ENCODE results near the gene MAGI2. TPM values are rescaled to one million over a fixed set of nuclear protein-coding genes. Genes with fewer than 3 reads are reported as not detected.

Gene MAGI2
- total RNA-seq, 1 experiment from 2014 or later, result 0.52 TPM

DNA sequence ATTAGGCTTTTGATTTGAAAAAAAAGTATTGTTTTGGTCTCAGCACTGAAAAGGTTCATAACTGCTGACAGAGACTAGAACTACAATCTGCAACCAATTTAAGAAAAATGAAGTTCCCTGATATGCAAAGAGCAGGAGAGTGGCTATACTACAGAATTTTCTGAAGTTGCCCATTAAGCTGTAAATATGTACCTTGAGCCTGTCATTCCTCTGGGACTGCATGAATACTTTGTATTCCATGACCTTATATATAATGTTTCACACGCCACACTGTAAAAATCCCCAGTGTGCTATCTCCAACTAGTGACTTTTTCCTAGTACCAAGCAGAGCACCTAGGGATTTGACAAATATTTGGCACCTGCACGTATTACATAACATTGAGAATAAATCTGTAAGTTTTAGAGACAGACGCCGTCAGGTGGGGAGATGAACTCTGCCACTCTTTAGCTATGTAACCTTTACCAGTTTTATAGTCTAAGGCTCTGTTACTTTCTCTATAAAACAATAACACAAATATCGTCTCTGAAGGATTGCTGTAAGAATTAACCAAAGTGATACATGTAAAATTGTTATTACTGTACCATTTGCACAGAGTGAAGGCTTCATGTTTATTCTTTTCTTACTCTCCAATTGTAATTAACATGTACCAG is 235.4 kb downstream of the MAGI2 start:
- H3K27me3 Mint-ChIP-seq (ENCODE audit: unreplicated experiment), result no peaks in the 10 kb centered on the region
- no peak for DNase-seq
- H3K4me1 Mint-ChIP-seq (ENCODE audit: low read depth, unreplicated experiment), result no peaks in the 10 kb centered on the region
- H3K4me3 Mint-ChIP-seq (ENCODE audit: low read depth, unreplicated experiment), result no peak overlapping the region
- BruUV-seq (replicated peaks), result no TSS peak
- intact Hi-C loops (cut with micrococcal nuclease; ENCODE audit: unreplicated experiment), result no loop called here
- TF ChIP-seq, protein P1, sequence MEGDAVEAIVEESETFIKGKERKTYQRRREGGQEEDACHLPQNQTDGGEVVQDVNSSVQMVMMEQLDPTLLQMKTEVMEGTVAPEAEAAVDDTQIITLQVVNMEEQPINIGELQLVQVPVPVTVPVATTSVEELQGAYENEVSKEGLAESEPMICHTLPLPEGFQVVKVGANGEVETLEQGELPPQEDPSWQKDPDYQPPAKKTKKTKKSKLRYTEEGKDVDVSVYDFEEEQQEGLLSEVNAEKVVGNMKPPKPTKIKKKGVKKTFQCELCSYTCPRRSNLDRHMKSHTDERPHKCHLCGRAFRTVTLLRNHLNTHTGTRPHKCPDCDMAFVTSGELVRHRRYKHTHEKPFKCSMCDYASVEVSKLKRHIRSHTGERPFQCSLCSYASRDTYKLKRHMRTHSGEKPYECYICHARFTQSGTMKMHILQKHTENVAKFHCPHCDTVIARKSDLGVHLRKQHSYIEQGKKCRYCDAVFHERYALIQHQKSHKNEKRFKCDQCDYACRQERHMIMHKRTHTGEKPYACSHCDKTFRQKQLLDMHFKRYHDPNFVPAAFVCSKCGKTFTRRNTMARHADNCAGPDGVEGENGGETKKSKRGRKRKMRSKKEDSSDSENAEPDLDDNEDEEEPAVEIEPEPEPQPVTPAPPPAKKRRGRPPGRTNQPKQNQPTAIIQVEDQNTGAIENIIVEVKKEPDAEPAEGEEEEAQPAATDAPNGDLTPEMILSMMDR (IDR thresholded peaks at IDR 0.05; ENCODE audit: unreplicated experiment), result no peak
- H3K36me3 Mint-ChIP-seq (ENCODE audit: insufficient read depth, unreplicated experiment), result no peaks in the 10 kb centered on the region
- H3K27ac Mint-ChIP-seq (ENCODE audit: unreplicated experiment), result no peak overlapping the region
- CTCF ChIA-PET, result interaction anchor here (0.6 to 1.4 kb wide), 2 partner anchors 9 to 251 kb away, joined by 3 to 6 read pairs; no protein-coding TSS in a partner anchor
- H3K9me3 Mint-ChIP-seq (ENCODE audit: low read depth, unreplicated experiment), result no peaks in the 10 kb centered on the region

DNA sequence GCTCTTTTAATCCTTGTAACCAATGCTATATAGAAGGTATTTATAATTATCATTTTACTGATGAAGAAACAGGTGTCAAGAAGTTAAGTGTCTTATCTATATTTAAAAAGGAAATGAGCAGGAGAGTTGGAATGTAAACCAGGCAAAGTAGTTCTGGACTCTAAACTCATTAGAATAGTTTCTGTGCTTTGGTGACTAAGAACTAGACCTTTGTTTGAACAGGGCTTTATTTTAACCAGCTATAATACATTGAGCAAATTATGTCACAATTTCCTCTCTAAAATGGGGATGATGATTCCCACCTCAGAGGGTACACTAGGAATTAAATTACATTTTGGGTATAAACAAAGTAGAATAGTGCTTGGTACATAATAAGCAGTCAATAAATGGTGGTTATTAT is 236.0 kb downstream of the MAGI2 start:
- CTCF ChIA-PET, result interaction anchor here (0.6 to 1.4 kb wide), 2 partner anchors 10 to 251 kb away, joined by 3 to 6 read pairs; no protein-coding TSS in a partner anchor
- TF ChIP-seq, protein P1 (IDR thresholded peaks at IDR 0.05; ENCODE audit: unreplicated experiment), result no peak
- intact Hi-C loops (cut with micrococcal nuclease; ENCODE audit: unreplicated experiment), result no loop called here

DNA sequence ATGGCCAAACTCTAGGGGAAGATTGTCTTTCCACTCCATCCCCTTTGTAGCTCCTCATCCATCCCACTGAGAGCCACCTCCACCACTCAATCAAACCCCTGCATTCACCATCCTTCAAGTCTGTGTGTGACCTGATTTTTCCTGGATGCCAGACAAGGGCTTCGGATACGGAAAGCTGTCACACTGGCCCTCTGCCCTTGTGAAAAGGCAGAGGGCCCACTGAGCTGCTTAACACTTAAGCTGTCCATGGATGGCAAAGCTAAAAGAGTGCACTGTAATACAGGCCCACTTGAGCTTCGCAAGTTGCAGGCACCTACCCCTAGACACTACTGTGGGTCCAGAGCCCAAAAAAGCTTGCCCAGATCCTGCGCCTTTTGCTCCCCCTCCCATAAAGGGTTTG is 237.2 kb downstream of the MAGI2 start:
- no peaks in the 10 kb centered on the region for H3K27me3 Mint-ChIP-seq (ENCODE audit: unreplicated experiment)
- CTCF ChIA-PET, result no interaction called here
- H3K4me3 Mint-ChIP-seq (ENCODE audit: low read depth, unreplicated experiment), result no peak overlapping the region
- no peaks in the 10 kb centered on the region for H3K4me1 Mint-ChIP-seq (ENCODE audit: low read depth, unreplicated experiment)
- intact Hi-C loops (cut with micrococcal nuclease; ENCODE audit: unreplicated experiment), result no loop called here
- H3K9me3 Mint-ChIP-seq (ENCODE audit: low read depth, unreplicated experiment), result no peaks in the 10 kb centered on the region
- BruUV-seq (replicated peaks), result no TSS peak
- TF ChIP-seq, protein P1 (IDR thresholded peaks at IDR 0.05; ENCODE audit: unreplicated experiment), result no peak
- H3K36me3 Mint-ChIP-seq (ENCODE audit: insufficient read depth, unreplicated experiment), result no peaks in the 10 kb centered on the region
- H3K27ac Mint-ChIP-seq (ENCODE audit: unreplicated experiment), result no peak overlapping the region
- no peak for DNase-seq

More for the DNA sequence above, 236.0 kb downstream of the MAGI2 start:
- BruUV-seq (replicated peaks), result no TSS peak
- Mint-ChIP-seq H3K4me3 (ENCODE audit: low read depth, unreplicated experiment) (no peak overlapping the region), H3K4me1 (ENCODE audit: low read depth, unreplicated experiment) (no peaks in the 10 kb centered on the region), H3K27ac (ENCODE audit: unreplicated experiment) (no peak overlapping the region), H3K9me3 (ENCODE audit: low read depth, unreplicated experiment) (no peaks in the 10 kb centered on the region), H3K27me3 (ENCODE audit: unreplicated experiment) (no peaks in the 10 kb centered on the region), H3K36me3 (ENCODE audit: insufficient read depth, unreplicated experiment) (no peaks in the 10 kb centered on the region)
- DNase-seq, result no peak

DNA sequence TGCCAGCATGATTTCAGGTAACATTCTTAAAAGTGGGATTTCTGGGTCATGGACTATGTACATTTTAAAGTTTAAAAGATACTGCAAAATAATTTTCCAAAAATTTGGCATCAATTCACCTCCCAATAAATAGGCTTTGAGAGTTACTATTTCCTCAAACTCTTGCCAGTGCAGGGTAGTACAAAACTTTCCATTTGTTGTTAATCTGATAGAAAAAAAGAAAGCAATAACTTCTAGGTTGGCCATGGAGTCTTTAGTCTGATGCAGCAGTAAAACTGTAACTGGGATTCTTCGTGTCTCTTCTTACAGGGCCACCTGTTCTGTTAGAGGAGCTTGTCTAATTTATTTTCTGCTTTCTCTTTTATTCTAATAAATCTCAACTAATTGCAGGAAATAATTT is 241.1 kb downstream of the MAGI2 start:
- TF ChIP-seq, protein P1 (IDR thresholded peaks at IDR 0.05; ENCODE audit: unreplicated experiment), result no peak
- Mint-ChIP-seq H3K4me3 (ENCODE audit: low read depth, unreplicated experiment) (no peak overlapping the region), H3K27me3 (ENCODE audit: unreplicated experiment) (no peaks in the 10 kb centered on the region), H3K36me3 (ENCODE audit: insufficient read depth, unreplicated experiment) (no peaks in the 10 kb centered on the region), H3K4me1 (ENCODE audit: low read depth, unreplicated experiment) (no peaks in the 10 kb centered on the region), H3K27ac (ENCODE audit: unreplicated experiment) (no peak overlapping the region), H3K9me3 (ENCODE audit: low read depth, unreplicated experiment) (no peaks in the 10 kb centered on the region)
- intact Hi-C loops (cut with micrococcal nuclease; ENCODE audit: unreplicated experiment), result no loop called here
- CTCF ChIA-PET, result no interaction called here
- DNase-seq, result no peak
- BruUV-seq (replicated peaks), result no TSS peak
